Kidney glomerular epithelial cell (primary cell): ENCODE data around the gene LILRB2.
A peak's percentile ranks its signal among the peaks of the same experiment; 100 is the strongest.
"Not testable (repeated sequence)": the region's sequence is repeated elsewhere in the genome, so short reads cannot be mapped to it uniquely, and the experiment has no call there.

Experiments used
- DNase-seq: peaks from one replicate; lab custom pipeline; 2025; lab: John Stamatoyannopoulos, UW

The LILRB2 gene

DNA sequence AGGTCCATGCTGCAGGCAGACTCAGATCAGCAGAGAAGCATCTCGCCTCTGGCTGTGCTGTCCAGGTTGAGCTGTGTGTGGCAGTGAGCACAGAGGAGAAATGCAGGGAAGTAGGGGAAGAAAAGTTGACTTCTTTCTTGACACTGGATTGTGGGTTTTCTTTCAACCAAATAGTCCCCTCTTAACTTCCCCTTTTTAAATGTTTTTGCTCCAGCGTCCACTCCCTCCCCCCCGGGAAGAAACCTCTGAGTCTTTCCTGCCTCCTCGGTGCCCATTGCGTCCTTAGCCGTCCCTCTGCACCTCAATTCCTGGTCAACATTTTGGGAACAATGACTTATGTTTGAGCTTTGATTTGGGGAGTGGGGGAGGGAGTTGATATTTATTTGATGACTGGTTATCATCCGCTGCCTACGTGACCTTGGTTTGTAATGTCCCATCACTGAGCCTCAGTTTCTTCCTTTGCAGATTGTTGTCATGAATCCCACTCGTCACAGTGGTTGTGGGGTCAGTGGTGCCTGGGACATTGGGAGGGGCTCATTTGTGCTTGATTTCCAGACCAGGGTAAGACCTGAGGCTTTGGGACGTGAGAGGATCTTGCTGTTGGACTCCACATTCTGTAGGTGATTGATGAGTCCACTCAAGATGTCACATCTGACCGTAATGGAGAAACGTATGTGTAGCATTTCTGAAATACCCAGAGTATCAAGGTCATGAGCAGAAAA is at the start of gene LILRB2:
Gene LILRB2 (minus strand): TSS at position 104 of the 722 bp plus-strand sequence. CDS start 614 bp downstream, outside the sequence.
- DNase-seq = no peak

- DNase-seq = no peak
Measured at GRCh38 chr19:54329476-54330165, 48.7 kb upstream of the LILRB2 start.

GRCh38 chr19:54328781-54329180 is 47.9 kb upstream of the LILRB2 start:
- not testable (repeated sequence) for DNase-seq

- no peak for DNase-seq
Measured at GRCh38 chr19:54325631-54326030, 44.7 kb upstream of the LILRB2 start.

- DNase-seq = peak; percentile 39
Measured at GRCh38 chr19:54325194-54325621, 44.3 kb upstream of the LILRB2 start.

- DNase-seq = no peak
Measured at GRCh38 chr19:54324071-54324470, 43.2 kb upstream of the LILRB2 start.

- DNase-seq = not testable (repeated sequence)
Measured at GRCh38 chr19:54322934-54323333, 42.0 kb upstream of the LILRB2 start.

DNA sequence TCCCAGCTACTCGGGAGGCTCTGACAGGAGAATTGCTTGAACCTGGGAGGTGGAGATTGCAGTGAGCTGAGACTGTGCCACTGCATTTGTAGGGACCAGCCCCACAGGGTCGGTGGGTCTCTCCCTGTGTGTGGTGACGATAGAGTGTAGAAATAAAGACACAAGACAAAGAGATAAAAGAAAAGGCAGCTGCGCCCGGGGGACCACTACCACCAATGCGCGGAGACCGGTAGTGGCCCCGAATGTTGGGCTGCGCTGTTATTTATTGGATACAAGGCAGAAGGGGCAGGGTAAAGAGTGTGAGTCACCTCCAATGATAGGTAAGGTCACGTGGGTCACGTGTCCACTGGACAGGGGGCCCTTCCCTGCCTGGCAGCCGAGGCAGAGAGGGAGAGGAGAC is 41.4 kb upstream of the LILRB2 start:
- DNase-seq = not testable (repeated sequence)

- DNase-seq = no peak
Measured at GRCh38 chr19:54319892-54320670, 39.2 kb upstream of the LILRB2 start.

DNA sequence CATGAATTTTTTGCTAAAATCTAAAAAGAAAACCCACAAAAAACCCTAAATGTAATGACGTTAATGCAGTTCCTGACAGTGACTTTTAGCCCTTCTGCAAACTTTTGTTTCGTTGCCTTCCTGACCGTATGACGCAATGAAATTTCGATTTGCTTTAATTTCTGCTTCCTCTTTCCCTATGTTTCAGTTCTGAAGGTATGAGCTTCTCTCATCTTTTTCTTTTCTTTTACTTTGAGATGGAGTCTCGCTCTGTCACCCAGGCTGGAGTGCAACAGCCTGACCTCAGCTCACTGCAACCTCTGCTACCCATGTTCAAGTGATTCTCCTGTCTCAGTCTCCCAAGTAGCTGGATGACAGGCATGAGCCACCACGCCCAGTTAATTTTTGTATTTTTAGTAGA is 38.1 kb upstream of the LILRB2 start:
- DNase-seq = no peak

DNA sequence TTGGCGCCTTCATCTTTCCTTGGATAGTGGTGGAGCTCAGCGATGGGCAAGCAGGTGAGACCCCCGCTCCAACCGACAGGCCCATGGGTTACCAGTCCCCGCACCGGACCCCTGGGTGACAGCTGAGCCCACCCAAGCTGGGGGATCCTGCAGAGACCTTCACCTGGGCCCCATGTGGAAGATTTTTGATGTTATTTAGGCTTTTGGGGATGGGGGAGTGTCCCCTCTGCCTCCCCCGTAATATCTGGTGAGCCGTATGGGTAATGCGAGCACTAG is 37.0 kb upstream of the LILRB2 start:
- DNase-seq = no peak

GRCh38 chr19:54317108-54317964 is 36.4 kb upstream of the LILRB2 start:
- no peak for DNase-seq

- no peak for DNase-seq
Measured at GRCh38 chr19:54316746-54317107, 35.8 kb upstream of the LILRB2 start.

DNA sequence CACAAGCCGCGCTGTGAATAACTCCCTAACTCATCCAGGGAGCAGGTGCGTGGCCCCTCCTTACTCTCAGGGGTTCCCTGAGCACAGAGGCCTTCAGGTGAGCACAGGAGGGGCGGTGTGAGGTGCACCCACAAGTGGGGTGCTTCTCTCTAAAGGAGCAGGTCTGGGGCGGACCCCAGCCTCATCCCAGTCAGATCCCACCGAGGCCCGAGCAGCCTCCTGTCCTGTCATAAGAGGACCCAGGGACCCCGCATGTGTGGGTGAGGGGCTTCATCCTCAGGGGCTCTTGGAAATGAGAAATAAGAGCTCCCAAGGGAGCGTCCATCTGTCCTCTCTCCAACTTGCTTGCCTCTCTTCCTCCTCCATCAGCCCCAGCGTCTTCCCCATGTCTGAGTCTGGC is 35.0 kb upstream of the LILRB2 start:
- DNase-seq = no peak

GRCh38 chr19:54312436-54313377 is 31.8 kb upstream of the LILRB2 start, which contains the start of gene LILRA5:
Gene LILRA5 (minus strand): TSS chr19:54313166. CDS start chr19:54313019, 147 bp downstream.
- DNase-seq = no peak

- DNase-seq = no peak
Measured at GRCh38 chr19:54312011-54312410, 31.1 kb upstream of the LILRB2 start.

- no peak for DNase-seq
Measured at GRCh38 chr19:54311486-54311885, 30.6 kb upstream of the LILRB2 start.

GRCh38 chr19:54310543-54310942 is 29.6 kb upstream of the LILRB2 start:
- DNase-seq = no peak

- DNase-seq = no peak
Measured at GRCh38 chr19:54309811-54310210, 28.9 kb upstream of the LILRB2 start.

DNA sequence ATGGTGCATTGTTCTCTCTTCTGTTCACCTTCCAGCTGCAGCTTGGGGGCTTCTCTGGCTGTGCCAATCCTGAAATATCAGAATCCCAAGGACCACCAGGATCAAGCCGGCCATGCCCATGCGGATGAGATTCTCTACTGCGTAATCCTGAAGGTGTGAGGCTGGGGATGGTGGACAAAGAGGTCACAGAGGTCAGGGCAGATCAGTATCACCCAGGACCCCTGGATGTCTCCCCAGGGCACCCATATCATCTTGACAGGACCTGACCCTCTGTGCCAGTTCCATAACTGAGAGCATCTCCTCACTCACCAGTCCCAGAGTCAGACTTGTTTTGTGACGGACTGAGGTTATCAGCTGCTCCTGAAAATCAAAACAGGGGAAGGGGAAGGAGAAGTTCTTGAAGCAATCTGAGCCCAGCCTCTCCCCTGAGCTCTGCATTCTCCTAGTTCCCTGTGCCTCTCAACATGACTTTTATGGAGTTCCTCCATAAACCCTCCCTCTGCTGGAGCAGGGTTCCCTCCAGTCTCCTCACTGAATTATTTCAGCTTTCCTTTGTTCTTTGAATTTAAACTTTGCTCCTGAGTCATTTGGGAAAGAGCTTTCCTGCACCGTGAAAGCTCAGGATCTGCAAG is 26.6 kb upstream of the LILRB2 start:
- DNase-seq = no peak
